HEK293 (cell line): Measurements from ENCODE around the gene NLGN1.

Experiments used
- EGR2 ChIP-seq: fragments of 450-650 bp; formaldehyde crosslinking; IDR thresholded peaks from 2 replicates; pipeline ENCODE4 v1.5.1; 2016; ENCODE audit warnings: low read depth, missing biosample characterization, missing genetic modification characterization
- IKZF3 ChIP-seq: fragments of 450-650 bp; IDR thresholded peaks from 2 replicates; pipeline ENCODE4 v1.5.0; 2018; ENCODE audit warnings: missing biosample characterization, mild to moderate bottlenecking, missing genetic modification characterization, moderate library complexity
- KLF7 ChIP-seq: fragments of 450-650 bp; formaldehyde crosslinking; IDR thresholded peaks from 2 replicates; pipeline ENCODE4 v1.5.1; 2016; ENCODE audit warnings: missing biosample characterization, missing genetic modification characterization, borderline replicate concordance
- KLF8 ChIP-seq: fragments of 450-650 bp; formaldehyde crosslinking; IDR thresholded peaks from 2 replicates; pipeline ENCODE4 v1.5.1; 2016; ENCODE audit warnings: missing biosample characterization, missing genetic modification characterization
- MYNN ChIP-seq: fragments of 450-650 bp; formaldehyde crosslinking; IDR thresholded peaks from 2 replicates; pipeline ENCODE4 v1.5.1; 2016; ENCODE audit warnings: missing biosample characterization, missing genetic modification characterization, borderline replicate concordance
- PRDM1 ChIP-seq: fragments of 450-650 bp; formaldehyde crosslinking; IDR thresholded peaks from 2 replicates; pipeline ENCODE4; 2016; ENCODE audit warnings: missing biosample characterization, missing genetic modification characterization
- ZNF114 ChIP-seq: fragments of 450-650 bp; formaldehyde crosslinking; IDR thresholded peaks from 2 replicates; pipeline ENCODE4 v1.5.0; 2017; ENCODE audit warnings: missing biosample characterization, missing genetic modification characterization
- ZNF121 ChIP-seq: fragments of 450-650 bp; formaldehyde crosslinking; IDR thresholded peaks from 2 replicates; pipeline ENCODE4 v1.5.1; 2016; ENCODE audit warnings: missing biosample characterization, missing genetic modification characterization
- ZNF202 ChIP-seq: fragments of 450-650 bp; formaldehyde crosslinking; IDR thresholded peaks from 2 replicates; pipeline ENCODE4 v1.5.1; 2016; ENCODE audit warnings: missing biosample characterization, missing genetic modification characterization, borderline replicate concordance
- ZNF248 ChIP-seq: fragments of 450-650 bp; formaldehyde crosslinking; IDR thresholded peaks from 2 replicates; pipeline ENCODE4 v1.5.1; 2017; ENCODE audit warnings: missing biosample characterization, missing genetic modification characterization
- ZNF423 ChIP-seq: fragments of 450-650 bp; formaldehyde crosslinking; IDR thresholded peaks from 2 replicates; pipeline ENCODE4 v1.5.1; 2016; ENCODE audit warnings: missing biosample characterization, missing genetic modification characterization
- ZNF473 ChIP-seq: fragments of 450-650 bp; formaldehyde crosslinking; IDR thresholded peaks from 2 replicates; pipeline ENCODE4 v1.5.1; 2017; ENCODE audit warnings: missing biosample characterization, missing genetic modification characterization
- ZNF48 ChIP-seq: fragments of 450-650 bp; formaldehyde crosslinking; IDR thresholded peaks from 2 replicates; pipeline ENCODE4 v1.5.1; 2016; ENCODE audit warnings: missing biosample characterization, missing genetic modification characterization
- ZNF549 ChIP-seq: fragments of 450-650 bp; IDR thresholded peaks from 2 replicates; pipeline ENCODE4 v1.5.1; 2018; ENCODE audit warnings: missing biosample characterization, missing genetic modification characterization, mild to moderate bottlenecking, inconsistent platforms, moderate library complexity
- ZNF610 ChIP-seq: fragments of 450-650 bp; formaldehyde crosslinking; IDR thresholded peaks from 2 replicates; pipeline ENCODE4 v1.5.1; 2016; ENCODE audit warnings: missing biosample characterization, missing genetic modification characterization, borderline replicate concordance
- ZNF623 ChIP-seq: fragments of 450-650 bp; formaldehyde crosslinking; IDR thresholded peaks from 2 replicates; pipeline ENCODE4 v1.5.1; 2016; ENCODE audit warnings: missing biosample characterization, missing genetic modification characterization
- ZNF624 ChIP-seq: fragments of 450-650 bp; formaldehyde crosslinking; IDR thresholded peaks from 2 replicates; pipeline ENCODE4 v1.5.1; 2017; ENCODE audit warnings: missing biosample characterization, missing genetic modification characterization
- ZNF660 ChIP-seq: fragments of 450-650 bp; IDR thresholded peaks from 2 replicates; pipeline ENCODE4 v1.5.1; 2018; ENCODE audit warnings: missing biosample characterization, mild to moderate bottlenecking, missing genetic modification characterization
- ZNF776 ChIP-seq: fragments of 450-650 bp; formaldehyde crosslinking; IDR thresholded peaks from 2 replicates; pipeline ENCODE4 v1.5.0; 2017; ENCODE audit warnings: missing biosample characterization, missing genetic modification characterization, borderline replicate concordance
- ZSCAN23 ChIP-seq: fragments of 450-650 bp; formaldehyde crosslinking; IDR thresholded peaks from 2 replicates; pipeline ENCODE4 v1.5.1; 2016; ENCODE audit warnings: missing biosample characterization, missing genetic modification characterization
- TF ChIP-seq, protein P1 (sequence below): fragments of 450-650 bp; formaldehyde crosslinking; IDR thresholded peaks from 2 replicates; pipeline ENCODE4 v1.5.1; 2016; ENCODE audit warnings: missing biosample characterization, missing genetic modification characterization
- TF ChIP-seq, protein P2 (sequence below): fragments of 450-650 bp; formaldehyde crosslinking; IDR thresholded peaks from 2 replicates; pipeline ENCODE4 v1.5.1; 2016; ENCODE audit warnings: missing biosample characterization, missing genetic modification characterization, borderline replicate concordance
- TF ChIP-seq, protein P3 (sequence below): fragments of 450-650 bp; formaldehyde crosslinking; IDR thresholded peaks from 2 replicates; pipeline ENCODE4 v1.5.1; 2016; ENCODE audit warnings: missing biosample characterization, missing genetic modification characterization
- TF ChIP-seq, protein P4 (sequence below): fragments of 450-650 bp; formaldehyde crosslinking; IDR thresholded peaks from 2 replicates; pipeline ENCODE4 v1.5.1; 2017; ENCODE audit warnings: missing biosample characterization, missing genetic modification characterization
- TF ChIP-seq, protein P5 (sequence below): fragments of 450-650 bp; formaldehyde crosslinking; IDR thresholded peaks from 2 replicates; pipeline ENCODE4 v1.5.1; 2017; ENCODE audit warnings: missing biosample characterization, missing genetic modification characterization

The NLGN1 gene

DNA sequence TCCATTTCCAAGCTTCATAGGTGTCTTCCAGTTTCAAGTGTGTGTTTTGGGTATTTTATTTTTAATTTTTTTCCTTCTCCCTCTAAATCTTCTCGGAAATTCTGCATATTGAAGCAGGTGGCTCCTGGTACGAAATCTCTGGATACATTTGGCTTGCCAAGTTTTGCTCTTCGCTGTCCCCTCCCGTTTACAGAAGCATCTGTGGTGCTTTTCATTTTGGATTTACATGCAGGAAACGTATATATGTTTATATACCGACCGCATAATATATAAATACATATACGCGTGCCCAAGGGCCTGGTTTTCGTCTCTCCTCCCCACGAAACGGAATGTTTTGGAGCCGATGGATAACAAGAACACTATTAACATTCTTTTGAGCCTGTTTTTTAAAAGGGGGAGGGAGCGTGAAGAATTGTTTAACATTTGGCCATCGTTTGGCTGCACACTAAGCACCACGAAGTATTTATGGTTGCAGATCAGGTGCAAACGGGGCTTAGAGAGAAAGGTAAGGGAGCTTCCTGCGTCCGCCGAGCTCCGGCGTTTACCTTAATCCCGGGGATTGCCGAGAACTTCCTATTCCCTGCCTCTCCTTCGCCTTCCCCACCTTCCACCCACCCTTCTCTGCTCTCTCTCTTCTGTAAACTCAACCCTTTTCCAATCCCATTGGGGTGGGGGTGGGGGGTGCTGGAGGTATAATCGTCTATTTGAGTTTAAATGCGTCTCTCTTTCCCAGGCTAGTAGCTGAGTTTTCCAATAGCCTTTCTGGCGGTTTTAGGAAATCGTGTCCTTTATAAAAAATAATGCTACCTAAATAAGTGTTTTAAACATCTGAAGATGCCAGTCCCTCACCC, 1.1 kb upstream of the NLGN1 start (continued):
- TF ChIP-seq, protein P1, sequence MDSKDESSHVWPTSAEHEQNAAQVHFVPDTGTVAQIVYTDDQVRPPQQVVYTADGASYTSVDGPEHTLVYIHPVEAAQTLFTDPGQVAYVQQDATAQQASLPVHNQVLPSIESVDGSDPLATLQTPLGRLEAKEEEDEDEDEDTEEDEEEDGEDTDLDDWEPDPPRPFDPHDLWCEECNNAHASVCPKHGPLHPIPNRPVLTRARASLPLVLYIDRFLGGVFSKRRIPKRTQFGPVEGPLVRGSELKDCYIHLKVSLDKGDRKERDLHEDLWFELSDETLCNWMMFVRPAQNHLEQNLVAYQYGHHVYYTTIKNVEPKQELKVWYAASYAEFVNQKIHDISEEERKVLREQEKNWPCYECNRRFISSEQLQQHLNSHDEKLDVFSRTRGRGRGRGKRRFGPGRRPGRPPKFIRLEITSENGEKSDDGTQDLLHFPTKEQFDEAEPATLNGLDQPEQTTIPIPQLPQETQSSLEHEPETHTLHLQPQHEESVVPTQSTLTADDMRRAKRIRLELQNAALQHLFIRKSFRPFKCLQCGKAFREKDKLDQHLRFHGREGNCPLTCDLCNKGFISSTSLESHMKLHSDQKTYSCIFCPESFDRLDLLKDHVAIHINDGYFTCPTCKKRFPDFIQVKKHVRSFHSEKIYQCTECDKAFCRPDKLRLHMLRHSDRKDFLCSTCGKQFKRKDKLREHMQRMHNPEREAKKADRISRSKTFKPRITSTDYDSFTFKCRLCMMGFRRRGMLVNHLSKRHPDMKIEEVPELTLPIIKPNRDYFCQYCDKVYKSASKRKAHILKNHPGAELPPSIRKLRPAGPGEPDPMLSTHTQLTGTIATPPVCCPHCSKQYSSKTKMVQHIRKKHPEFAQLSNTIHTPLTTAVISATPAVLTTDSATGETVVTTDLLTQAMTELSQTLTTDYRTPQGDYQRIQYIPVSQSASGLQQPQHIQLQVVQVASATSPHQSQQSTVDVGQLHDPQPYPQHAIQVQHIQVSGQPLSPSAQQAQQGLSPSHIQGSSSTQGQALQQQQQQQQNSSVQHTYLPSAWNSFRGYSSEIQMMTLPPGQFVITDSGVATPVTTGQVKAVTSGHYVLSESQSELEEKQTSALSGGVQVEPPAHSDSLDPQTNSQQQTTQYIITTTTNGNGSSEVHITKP (tag by site-specific recombination) = peak; percentile 50
- TF ChIP-seq ZNF473 (tag by site-specific recombination) = no peak
- no peak for TF ChIP-seq ZNF48 (tag by site-specific recombination)
- no peak for TF ChIP-seq ZNF776 (tag by site-specific recombination)
- no peak for TF ChIP-seq MYNN
- no peak for TF ChIP-seq ZSCAN23 (tag by site-specific recombination)
- TF ChIP-seq PRDM1 (tag by site-specific recombination) = peak; percentile 68
- no peak for TF ChIP-seq ZNF121
- no peak for TF ChIP-seq ZNF202 (tag by site-specific recombination)
- TF ChIP-seq IKZF3 (tag by site-specific recombination) = peak; percentile 81; the same call in 1 of the 2 replicates
- no peak for TF ChIP-seq ZNF660 (tag by site-specific recombination)
- TF ChIP-seq ZNF623 (tag by site-specific recombination) = no peak
- TF ChIP-seq, protein P2, sequence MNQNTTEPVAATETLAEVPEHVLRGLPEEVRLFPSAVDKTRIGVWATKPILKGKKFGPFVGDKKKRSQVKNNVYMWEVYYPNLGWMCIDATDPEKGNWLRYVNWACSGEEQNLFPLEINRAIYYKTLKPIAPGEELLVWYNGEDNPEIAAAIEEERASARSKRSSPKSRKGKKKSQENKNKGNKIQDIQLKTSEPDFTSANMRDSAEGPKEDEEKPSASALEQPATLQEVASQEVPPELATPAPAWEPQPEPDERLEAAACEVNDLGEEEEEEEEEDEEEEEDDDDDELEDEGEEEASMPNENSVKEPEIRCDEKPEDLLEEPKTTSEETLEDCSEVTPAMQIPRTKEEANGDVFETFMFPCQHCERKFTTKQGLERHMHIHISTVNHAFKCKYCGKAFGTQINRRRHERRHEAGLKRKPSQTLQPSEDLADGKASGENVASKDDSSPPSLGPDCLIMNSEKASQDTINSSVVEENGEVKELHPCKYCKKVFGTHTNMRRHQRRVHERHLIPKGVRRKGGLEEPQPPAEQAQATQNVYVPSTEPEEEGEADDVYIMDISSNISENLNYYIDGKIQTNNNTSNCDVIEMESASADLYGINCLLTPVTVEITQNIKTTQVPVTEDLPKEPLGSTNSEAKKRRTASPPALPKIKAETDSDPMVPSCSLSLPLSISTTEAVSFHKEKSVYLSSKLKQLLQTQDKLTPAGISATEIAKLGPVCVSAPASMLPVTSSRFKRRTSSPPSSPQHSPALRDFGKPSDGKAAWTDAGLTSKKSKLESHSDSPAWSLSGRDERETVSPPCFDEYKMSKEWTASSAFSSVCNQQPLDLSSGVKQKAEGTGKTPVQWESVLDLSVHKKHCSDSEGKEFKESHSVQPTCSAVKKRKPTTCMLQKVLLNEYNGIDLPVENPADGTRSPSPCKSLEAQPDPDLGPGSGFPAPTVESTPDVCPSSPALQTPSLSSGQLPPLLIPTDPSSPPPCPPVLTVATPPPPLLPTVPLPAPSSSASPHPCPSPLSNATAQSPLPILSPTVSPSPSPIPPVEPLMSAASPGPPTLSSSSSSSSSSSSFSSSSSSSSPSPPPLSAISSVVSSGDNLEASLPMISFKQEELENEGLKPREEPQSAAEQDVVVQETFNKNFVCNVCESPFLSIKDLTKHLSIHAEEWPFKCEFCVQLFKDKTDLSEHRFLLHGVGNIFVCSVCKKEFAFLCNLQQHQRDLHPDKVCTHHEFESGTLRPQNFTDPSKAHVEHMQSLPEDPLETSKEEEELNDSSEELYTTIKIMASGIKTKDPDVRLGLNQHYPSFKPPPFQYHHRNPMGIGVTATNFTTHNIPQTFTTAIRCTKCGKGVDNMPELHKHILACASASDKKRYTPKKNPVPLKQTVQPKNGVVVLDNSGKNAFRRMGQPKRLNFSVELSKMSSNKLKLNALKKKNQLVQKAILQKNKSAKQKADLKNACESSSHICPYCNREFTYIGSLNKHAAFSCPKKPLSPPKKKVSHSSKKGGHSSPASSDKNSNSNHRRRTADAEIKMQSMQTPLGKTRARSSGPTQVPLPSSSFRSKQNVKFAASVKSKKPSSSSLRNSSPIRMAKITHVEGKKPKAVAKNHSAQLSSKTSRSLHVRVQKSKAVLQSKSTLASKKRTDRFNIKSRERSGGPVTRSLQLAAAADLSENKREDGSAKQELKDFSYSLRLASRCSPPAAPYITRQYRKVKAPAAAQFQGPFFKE (tag by site-specific recombination) = no peak
- no peak for TF ChIP-seq ZNF610 (tag by site-specific recombination)
- TF ChIP-seq KLF8 (tag by site-specific recombination) = no peak
- TF ChIP-seq ZNF423 = no peak
- TF ChIP-seq, protein P3, sequence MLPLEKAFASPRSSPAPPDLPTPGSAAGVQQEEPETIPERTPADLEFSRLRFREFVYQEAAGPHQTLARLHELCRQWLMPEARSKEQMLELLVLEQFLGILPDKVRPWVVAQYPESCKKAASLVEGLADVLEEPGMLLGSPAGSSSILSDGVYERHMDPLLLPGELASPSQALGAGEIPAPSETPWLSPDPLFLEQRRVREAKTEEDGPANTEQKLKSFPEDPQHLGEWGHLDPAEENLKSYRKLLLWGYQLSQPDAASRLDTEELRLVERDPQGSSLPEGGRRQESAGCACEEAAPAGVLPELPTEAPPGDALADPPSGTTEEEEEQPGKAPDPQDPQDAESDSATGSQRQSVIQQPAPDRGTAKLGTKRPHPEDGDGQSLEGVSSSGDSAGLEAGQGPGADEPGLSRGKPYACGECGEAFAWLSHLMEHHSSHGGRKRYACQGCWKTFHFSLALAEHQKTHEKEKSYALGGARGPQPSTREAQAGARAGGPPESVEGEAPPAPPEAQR (tag by site-specific recombination) = no peak
- no peak for TF ChIP-seq ZNF248 (tag by site-specific recombination)
- TF ChIP-seq KLF7 (tag by site-specific recombination) = peak; percentile 41; the same call in 1 of the 2 replicates
- no peak for TF ChIP-seq ZNF114 (tag by site-specific recombination)
- peak; percentile 73 for TF ChIP-seq EGR2 (tag by site-specific recombination)
- TF ChIP-seq, protein P4, sequence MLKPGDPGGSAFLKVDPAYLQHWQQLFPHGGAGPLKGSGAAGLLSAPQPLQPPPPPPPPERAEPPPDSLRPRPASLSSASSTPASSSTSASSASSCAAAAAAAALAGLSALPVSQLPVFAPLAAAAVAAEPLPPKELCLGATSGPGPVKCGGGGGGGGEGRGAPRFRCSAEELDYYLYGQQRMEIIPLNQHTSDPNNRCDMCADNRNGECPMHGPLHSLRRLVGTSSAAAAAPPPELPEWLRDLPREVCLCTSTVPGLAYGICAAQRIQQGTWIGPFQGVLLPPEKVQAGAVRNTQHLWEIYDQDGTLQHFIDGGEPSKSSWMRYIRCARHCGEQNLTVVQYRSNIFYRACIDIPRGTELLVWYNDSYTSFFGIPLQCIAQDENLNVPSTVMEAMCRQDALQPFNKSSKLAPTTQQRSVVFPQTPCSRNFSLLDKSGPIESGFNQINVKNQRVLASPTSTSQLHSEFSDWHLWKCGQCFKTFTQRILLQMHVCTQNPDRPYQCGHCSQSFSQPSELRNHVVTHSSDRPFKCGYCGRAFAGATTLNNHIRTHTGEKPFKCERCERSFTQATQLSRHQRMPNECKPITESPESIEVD (tag by site-specific recombination) = no peak
- no peak for TF ChIP-seq ZNF624 (tag by site-specific recombination)
- TF ChIP-seq, protein P5, sequence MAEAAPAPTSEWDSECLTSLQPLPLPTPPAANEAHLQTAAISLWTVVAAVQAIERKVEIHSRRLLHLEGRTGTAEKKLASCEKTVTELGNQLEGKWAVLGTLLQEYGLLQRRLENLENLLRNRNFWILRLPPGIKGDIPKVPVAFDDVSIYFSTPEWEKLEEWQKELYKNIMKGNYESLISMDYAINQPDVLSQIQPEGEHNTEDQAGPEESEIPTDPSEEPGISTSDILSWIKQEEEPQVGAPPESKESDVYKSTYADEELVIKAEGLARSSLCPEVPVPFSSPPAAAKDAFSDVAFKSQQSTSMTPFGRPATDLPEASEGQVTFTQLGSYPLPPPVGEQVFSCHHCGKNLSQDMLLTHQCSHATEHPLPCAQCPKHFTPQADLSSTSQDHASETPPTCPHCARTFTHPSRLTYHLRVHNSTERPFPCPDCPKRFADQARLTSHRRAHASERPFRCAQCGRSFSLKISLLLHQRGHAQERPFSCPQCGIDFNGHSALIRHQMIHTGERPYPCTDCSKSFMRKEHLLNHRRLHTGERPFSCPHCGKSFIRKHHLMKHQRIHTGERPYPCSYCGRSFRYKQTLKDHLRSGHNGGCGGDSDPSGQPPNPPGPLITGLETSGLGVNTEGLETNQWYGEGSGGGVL (tag by site-specific recombination) = peak; percentile 53
- no peak for TF ChIP-seq ZNF549
